Thyroid gland (tissue), 4 donors: Measurements from ENCODE around the gene CEP350. TPM values are rescaled to one million over a fixed set of nuclear protein-coding genes. Genes with fewer than 3 reads are reported as not detected.
"Not testable (repeated sequence)": the region's sequence is repeated elsewhere in the genome, so short reads cannot be mapped to it uniquely, and the experiment has no call there.

Experiments used
- DNase-seq, 2 donors: peaks; one replicate each; pipeline ENCODE4 v3.0.0-alpha.2; 2019
- H3K27ac ChIP-seq, 3 donors: fragments of 200-600 bp; sonication (generic); 1 replicate in 2 of 3; 2 replicates in 1 of 3; pipeline ENCODE4 v1.5.1; 2016 to 2019; ENCODE audit warnings: mild to moderate bottlenecking in 1 of 3, moderate library complexity in 1 of 3
- H3K27me3 ChIP-seq: fragments of 200-600 bp; sonication (generic); one replicate; pipeline ENCODE4 v1.5.1; 2019
- H3K36me3 ChIP-seq, 2 donors: fragments of 200-600 bp; sonication (generic); one replicate each; pipeline ENCODE4 v1.5.1; 2016 to 2019
- H3K4me1 ChIP-seq, 2 donors: fragments of 200-600 bp; sonication (generic); one replicate each; pipeline ENCODE4 v1.5.1; 2017 to 2019
- H3K4me3 ChIP-seq, 3 donors: fragments of 200-600 bp; sonication (generic); replicated peaks in 1 of 3; 1 replicate in 2 of 3; 2 replicates in 1 of 3; pipeline ENCODE4 v1.5.1; 2016; ENCODE audit warnings: mild to moderate bottlenecking in 1 of 3
- H3K9me3 ChIP-seq: fragments of 200-600 bp; sonication (generic); one replicate; pipeline ENCODE4 v1.5.1; 2017
- CTCF ChIP-seq, 6 experiments: fragments of 200-600 bp in 3 of 6; fragments of 450-650 bp in 3 of 6; sonication (generic) in 3 of 6; IDR thresholded peaks; one replicate each; pipeline ENCODE4 v1.5.1; 2016 to 2019; ENCODE audit warnings: antibody characterized with exemption in 6 of 6, mild to moderate bottlenecking in 2 of 6, inconsistent platforms in 1 of 6, moderate library complexity in 1 of 6
- POLR2A ChIP-seq, 2 donors: fragments of 450-650 bp; IDR thresholded peaks; one replicate each; pipeline ENCODE4 v1.6.1; 2017; ENCODE audit warnings: antibody characterized with exemption in 2 of 2, mild to moderate bottlenecking in 2 of 2, moderate library complexity in 1 of 2
- WGBS, 2 donors: methylation state at CpG; one replicate each; pipeline ENCODE4 v1.1.5; 2017; 5-methylcytosine and 5-hydroxymethylcytosine counted together
- intact Hi-C: fragments of 100-400 bp; cut with DNase I; formaldehyde crosslinking; loops from one replicate; pipeline ENCODE4 v1.15.1; 2023
- total RNA-seq, 4 donors: library from RNA; depleted of rRNA; stranded (reverse); fragments of >200 nt; gene quantifications; one replicate each; pipeline ENCODE4 v1.2.3, GENCODE V29; 2016

Gene CEP350
- total RNA-seq, 4 donors from 2014 or later: 58.3 to 78.1 (median 65.2) TPM

GRCh38 chr1:180123463-180123936 lies 168.9 kb downstream of the CEP350 start:
- intact Hi-C loops: loop anchor here (10.0 kb wide), 1 partner anchor 51 kb away; no protein-coding TSS in a partner anchor
- WGBS, 2 donors: 92 to 94% methylated on average over 4 of the region's 4 CpGs
- Histone ChIP-seq H3K27ac (no peak overlapping the region), H3K4me3 (no peak overlapping the region), H3K4me1 (no peaks in the 10 kb centered on the region), H3K36me3 (no peaks in the 10 kb centered on the region), H3K9me3 (no peaks in the 10 kb centered on the region), H3K27me3 (no peaks in the 10 kb centered on the region)
- TF ChIP-seq CTCF (IDR thresholded peaks at IDR 0.05): no peak
- TF ChIP-seq POLR2A (IDR thresholded peaks at IDR 0.05): no peak
- DNase-seq: no peak

GRCh38 chr1:180130651-180131050 lies 176.0 kb downstream of the CEP350 start:
- DNase-seq: no peak
- no peak for TF ChIP-seq CTCF (IDR thresholded peaks at IDR 0.05)
- TF ChIP-seq POLR2A (IDR thresholded peaks at IDR 0.05): no peak
- Histone ChIP-seq H3K4me1 (no peaks in the 10 kb centered on the region), H3K27ac (no peak overlapping the region), H3K27me3 (no peaks in the 10 kb centered on the region), H3K36me3 (no peaks in the 10 kb centered on the region), H3K4me3 (no peak overlapping the region), H3K9me3 (no peaks in the 10 kb centered on the region)
- intact Hi-C loops: no loop called here
- WGBS, 2 donors: 80 to 82% methylated on average over 2 of the region's 2 CpGs

GRCh38 chr1:180131510-180131909 lies 176.9 kb downstream of the CEP350 start:
- Histone ChIP-seq H3K4me1 (no peaks in the 10 kb centered on the region), H3K27me3 (no peaks in the 10 kb centered on the region), H3K9me3 (no peaks in the 10 kb centered on the region), H3K4me3 (no peak overlapping the region), H3K27ac (no peak overlapping the region), H3K36me3 (no peaks in the 10 kb centered on the region)
- DNase-seq: no peak
- intact Hi-C loops: no loop called here
- 81 to 85% methylated on average over 5 of the region's 5 CpGs for WGBS, 2 donors
- no peak for TF ChIP-seq POLR2A (IDR thresholded peaks at IDR 0.05)
- TF ChIP-seq CTCF (IDR thresholded peaks at IDR 0.05): no peak

GRCh38 chr1:180133193-180133592 lies 178.6 kb downstream of the CEP350 start:
- Histone ChIP-seq H3K36me3 (no peaks in the 10 kb centered on the region), H3K4me3 (no peak overlapping the region), H3K27me3 (no peaks in the 10 kb centered on the region), H3K4me1 (no peaks in the 10 kb centered on the region), H3K27ac (no peak overlapping the region), H3K9me3 (no peaks in the 10 kb centered on the region)
- WGBS, 2 donors: 58 to 75% methylated on average over 1 of the region's 1 CpG
- no peak for DNase-seq
- intact Hi-C loops: no loop called here
- TF ChIP-seq POLR2A (IDR thresholded peaks at IDR 0.05) (no peak), CTCF (IDR thresholded peaks at IDR 0.05) (no peak)

GRCh38 chr1:180133688-180134087 lies 179.1 kb downstream of the CEP350 start:
- H3K27ac ChIP-seq, H3K9me3 ChIP-seq, H3K27me3 ChIP-seq, H3K36me3 ChIP-seq, DNase-seq, H3K4me1 ChIP-seq, H3K4me3 ChIP-seq, intact Hi-C loops: not testable (repeated sequence)
- 86% methylated on average over 9 of the region's 9 CpGs for WGBS, 2 donors

- intact Hi-C loops: no loop called here
Measured at GRCh38 chr1:180135535-180135934, 180.9 kb downstream of the CEP350 start.

More at GRCh38 chr1:180135535-180135934, 180.9 kb downstream of the CEP350 start:
- no peak overlapping the region for H3K4me3 ChIP-seq
- no peaks in the 10 kb centered on the region for H3K9me3 ChIP-seq
- H3K36me3 ChIP-seq: no peaks in the 10 kb centered on the region
- no peaks in the 10 kb centered on the region for H3K27me3 ChIP-seq
- WGBS, 2 donors: 54 to 63% methylated on average over 1 of the region's 1 CpG
- TF ChIP-seq POLR2A (IDR thresholded peaks at IDR 0.05) (no peak), CTCF (IDR thresholded peaks at IDR 0.05) (no peak)
- no peak overlapping the region for H3K27ac ChIP-seq
- no peak for DNase-seq
- H3K4me1 ChIP-seq: no peaks in the 10 kb centered on the region
